GM04504 (cell line): ENCODE results near the gene TMOD4.
A peak's percentile ranks its signal among the peaks of the same experiment; 100 is the strongest.

Experiments
- DNase-seq: peaks from one replicate; pipeline ENCODE4 v3.0.0-alpha.2; 2012; ENCODE audit warnings: low read depth

Gene TMOD4

DNA sequence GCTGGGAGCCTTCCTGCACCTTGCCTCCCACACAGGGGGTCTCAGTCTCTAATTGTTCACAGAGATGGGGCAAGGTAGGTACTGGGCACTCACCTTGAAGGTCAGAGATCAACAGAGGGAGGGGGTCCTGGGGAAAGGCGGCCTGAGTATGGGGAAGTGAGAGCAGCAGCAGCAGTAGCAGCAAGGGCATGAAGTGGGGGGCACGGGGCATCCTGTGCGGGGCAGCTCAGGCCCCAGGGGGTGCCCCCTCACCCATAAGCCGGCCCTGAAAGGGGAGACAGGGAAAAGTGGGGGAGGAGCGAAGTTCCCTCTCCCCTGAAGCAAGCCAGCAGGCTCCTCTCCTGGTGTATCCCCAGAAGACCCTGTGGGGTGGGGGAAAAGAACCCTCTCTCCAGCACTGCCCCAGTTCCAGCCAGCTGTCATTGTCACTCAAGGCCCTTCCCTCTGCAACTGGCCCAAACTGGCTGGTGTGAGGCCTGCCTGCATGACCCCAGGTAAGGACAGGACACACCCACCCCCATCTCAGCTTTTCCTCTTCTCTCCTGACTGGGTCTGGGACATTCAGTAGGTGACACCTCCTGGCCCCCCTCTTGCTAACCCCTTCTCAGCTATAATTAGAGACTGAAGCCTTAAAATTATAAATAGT, 33.2 kb downstream of the TMOD4 start:
- no peak for DNase-seq

- DNase-seq: no peak
Observed at GRCh38 chr1:151137789-151138188, 38.0 kb downstream of the TMOD4 start.

GRCh38 chr1:151135433-151136385, 40.1 kb downstream of the TMOD4 start:
- no peak for DNase-seq

DNA sequence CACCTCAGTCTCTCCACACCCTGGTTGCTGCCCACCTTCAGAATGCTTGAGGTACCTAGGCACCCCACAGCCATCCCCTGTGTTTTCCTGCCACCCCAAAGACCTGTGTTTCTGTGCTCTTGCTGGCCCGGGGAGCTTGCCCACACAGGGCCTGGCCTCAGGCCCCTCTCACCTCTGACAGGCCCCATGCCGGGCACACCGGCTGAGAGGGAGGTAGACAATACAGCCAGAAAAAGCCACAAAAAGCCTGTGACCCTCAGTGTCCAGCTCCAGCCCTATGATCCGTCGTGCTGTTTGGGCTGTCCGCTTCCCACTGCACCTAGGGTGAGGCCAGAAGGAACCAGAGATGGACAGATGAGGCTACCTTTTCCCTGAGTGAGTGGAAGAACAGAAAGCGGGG, 40.8 kb downstream of the TMOD4 start:
- no peak for DNase-seq

DNA sequence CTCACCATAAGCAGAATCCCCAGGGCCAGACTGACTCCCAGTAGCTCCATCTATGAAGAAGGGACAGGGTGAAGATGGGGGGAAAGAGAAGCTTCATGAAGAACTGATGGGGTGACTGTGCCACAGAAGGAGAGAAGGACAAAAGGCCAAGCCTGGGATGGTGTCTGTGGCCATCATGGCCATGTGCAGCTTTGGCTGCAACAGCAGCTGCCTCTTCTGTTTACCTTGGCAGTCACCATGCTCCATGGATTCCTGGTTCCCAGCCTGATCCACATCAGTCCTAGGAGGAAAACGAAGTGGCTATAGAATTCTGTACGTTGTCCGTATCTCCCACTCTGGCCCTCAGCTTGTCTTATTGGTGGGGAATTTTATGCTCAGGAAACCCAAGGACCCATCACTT, 41.4 kb downstream of the TMOD4 start:
- DNase-seq: no peak

DNA sequence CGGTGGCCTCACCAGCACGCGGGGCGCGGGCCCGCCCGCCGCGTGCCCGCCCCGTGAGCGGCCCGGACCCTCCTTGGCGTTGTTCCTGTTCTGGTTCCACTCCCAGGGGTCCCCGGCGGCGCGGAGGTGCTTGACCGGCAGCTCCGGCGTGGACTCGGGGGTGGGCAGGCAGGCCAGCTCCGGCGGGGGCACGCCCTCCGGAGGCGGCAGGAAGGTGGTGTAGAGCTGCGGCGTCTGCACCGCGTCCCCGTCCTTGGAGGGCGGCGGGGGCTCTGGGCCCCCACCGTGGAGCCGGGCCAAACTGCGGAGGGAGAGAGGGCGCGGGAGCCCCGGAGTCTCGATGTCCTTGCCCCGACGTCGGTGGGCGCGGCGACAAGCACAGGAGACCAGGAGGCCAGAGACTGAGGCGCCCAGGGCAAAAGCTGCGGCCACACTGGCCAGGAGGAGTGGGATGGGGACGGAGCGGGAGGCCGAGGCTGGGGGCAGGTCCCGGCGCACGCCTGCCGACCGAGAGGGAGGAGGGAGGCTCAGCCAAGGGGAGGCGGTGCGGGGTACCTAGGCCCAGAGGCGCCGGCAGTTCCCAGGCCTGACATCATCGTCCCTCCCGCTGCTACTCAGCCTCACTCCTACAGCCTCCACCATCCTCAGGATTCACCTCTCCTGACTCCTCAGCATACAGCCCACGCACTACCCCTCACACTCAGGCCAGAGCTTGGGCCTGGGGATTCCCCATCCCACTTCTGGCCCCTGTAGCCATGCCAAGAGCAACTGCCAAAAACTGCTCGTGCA, 42.6 kb downstream of the TMOD4 start:
- no peak for DNase-seq

DNA sequence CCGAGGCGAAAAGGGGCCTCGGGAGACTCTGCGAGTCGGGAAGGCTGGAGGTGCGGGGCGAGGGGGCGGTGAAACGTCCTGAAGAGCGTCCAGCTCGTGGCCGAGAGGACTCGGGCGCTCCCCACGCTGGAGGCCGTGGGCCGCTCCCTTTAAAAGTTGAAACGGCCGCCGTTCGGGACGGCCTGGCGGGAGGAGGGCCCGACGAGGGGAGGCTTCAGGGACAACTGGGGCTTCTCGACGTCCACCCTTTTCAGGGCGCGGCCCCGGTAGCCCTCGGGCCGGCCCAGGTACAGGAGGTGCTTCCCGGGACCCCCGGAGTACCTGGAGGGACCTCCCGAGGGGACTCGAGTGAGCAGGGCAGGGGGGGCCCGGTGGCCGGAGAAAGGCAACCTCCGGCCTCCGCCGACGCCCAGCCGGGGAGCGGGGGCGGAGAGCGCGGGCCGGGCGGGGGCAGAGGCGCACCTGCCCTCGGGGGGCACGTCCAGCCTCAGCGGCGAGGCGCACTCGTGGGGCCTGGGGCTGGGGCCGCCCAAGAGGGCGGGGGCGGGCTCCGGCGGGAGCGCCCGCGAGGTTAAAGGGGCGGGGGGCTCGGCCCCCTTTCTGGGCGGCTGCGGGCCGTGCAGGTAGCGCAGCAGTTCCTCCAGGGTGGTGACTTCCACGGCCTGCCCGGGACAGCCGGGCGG, 43.3 kb downstream of the TMOD4 start:
- no peak for DNase-seq

- no peak for DNase-seq
Observed at GRCh38 chr1:151131701-151132334, 44.0 kb downstream of the TMOD4 start.

DNA sequence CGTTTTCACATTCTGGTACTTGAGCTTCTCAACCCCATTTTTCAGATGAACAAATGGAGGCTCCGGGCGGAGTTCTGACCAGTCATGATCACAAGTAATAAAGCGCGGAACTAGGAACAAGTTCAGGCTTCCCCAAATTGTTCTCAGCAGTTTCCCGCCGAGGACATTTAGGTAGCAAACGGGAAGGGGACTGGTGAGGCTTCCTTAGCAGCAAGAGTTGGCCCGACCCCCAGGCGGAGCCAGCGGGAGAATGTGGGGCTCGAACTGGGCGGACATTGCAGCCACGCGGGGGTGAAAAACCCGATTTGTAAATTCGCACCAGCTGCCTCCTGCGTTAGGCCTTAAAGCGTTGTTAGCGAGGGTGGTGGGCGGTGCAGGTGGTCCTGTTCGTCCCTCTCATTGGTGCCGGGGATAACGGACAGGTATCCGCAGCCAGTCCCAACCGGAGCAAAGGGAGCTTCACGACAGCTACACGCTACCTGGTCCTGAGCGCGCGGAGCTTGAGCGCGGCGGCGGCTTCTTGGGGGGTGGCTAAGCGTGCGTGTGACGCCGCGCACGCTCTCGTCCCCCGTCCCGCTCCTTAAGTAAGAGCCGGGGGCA, 44.7 kb downstream of the TMOD4 start:
- peak; percentile 66 for DNase-seq

DNA sequence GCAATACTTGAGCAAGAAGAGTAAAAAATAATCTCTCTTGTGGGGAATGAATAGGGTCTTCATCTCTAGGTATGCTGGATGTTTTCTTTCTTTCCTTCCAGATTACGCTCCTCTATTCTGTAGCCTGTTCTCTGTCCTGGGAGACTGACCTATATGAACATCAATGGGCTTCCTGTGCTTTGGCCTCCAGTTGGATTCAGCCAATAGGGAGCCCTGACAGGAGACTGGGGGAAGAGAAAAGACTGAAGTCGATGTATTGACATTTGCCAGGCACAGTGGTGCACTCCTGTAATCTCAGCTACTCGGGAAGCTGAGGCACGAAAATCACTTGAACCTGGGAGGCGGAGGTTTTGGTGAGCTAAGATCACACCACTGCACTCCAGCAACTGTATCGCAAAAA, 47.0 kb downstream of the TMOD4 start:
- no peak for DNase-seq

DNA sequence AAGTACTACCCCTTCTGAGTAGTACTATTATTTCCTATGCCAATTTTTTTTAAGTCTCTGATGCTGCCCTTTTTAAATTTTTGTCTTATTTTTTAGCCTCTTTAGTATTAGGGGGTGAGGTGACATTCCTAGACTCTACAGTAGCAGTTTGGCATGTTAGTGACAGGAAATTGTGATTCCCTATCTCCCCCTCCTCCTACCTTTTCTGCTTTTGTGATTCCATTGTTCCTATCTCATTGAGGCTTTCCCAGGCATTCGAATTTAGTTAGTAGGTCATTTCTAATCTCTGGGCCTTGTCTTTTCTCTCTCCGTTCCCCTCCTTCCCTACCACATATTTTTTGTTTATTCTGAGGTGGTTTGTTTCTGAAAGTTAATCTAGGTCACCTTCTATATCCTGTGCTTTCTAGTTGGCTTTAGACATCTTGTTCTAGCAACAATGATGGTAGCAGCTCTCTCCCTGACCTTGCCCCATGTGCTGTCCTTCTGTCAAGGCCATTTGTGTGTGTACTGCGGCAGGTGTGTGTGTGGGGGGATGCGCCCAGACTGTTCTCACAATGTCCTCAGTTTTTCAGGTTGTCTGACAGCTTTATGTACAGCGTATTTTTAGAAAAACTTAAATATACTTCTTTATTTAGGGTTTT, 50.9 kb downstream of the TMOD4 start:
- no peak for DNase-seq
